IPS-NIHi7 (cell line): ENCODE data around the gene TBL1X.
A peak's percentile ranks its signal among the peaks of the same experiment; 100 is the strongest.

Experiments
- DNase-seq: peaks from one replicate; pipeline ENCODE4 v3.0.0; 2012; ENCODE audit warnings: mixed read lengths; ENCODE audit errors: extremely low spot score

Gene TBL1X

DNA sequence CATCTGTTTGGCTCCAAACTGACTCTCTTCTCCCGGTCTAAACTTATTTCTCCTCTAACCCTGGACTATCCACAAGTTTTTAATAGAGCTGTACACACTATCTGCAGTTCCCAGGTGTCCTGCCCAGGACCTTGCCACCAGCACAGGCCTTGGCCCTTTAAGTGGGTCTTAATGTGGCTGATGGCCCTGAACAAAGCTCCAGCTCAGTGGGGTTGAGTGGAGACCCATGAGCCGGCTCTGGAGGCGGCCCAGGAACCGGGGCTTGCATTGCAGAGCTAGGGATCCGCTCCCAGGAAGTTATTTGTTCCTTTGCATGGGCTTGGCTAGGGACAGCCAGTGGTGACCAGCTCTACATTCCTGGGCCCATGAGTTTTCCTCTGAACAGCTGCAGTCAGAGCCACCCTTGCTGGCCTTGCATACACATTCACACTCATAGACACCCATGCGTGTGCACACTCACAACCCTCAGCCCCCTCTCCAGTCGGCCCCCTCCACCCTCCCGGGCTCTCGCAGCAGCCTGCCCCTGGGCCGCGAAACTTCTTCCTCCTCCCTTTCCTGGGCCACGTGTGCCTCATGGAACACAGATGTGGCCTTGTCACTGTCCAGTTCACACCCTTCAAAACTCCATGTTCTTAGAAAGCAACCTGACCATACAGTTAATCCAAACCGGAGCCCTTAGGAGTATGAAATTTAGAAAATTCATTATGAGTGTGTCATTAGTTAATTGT, 242.6 kb downstream of the TBL1X start:
- DNase-seq: no peak

DNA sequence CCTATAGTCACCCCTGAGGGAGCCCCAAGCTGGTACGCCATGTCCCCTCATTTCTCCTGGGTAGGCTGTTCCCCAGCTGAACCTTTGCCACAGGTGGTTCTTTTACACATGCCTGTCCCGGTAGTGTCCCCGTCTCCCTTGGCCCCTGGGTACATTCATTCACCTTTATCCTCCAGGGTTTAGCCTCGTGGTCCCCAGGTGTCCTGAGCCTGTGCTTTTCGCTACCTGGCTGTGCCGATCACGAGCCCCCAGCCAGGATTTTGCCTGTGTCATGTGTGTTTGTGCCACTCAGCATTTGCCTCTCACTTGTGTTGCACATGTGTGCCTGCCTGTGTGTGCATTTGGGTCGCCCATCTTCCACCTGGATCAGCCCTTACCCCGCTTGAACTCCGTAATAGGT, 243.2 kb downstream of the TBL1X start:
- no peak for DNase-seq

DNA sequence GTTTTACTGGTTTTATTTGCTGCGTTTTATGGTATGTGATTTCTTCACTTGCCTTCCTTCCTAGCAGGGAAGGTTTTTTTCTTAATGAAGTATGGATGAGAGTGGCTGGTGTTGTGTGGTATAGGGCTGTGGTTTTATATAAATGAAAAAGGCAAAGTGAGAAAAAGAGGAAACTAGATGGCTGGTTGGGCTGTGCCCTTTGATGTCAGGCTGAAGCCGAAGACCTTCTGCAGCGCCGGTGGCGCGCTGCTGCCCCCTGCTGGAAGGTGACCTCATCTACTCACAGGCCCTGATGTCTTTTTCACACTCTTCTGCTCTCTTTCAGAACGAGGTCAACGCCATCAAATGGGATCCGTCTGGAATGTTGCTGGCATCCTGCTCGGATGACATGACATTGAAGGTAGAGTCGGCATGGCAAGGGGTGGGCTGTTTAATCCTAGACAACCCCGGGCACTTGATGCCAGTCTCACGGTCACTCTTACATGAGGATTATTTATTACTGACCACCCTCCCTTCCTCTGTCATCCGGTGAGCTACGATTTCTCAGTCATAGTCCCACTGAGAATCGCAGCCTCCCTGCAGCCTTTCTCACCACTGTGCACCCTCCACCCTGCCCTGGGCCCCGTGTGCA, 244.2 kb downstream of the TBL1X start:
- DNase-seq: peak; percentile 82

DNA sequence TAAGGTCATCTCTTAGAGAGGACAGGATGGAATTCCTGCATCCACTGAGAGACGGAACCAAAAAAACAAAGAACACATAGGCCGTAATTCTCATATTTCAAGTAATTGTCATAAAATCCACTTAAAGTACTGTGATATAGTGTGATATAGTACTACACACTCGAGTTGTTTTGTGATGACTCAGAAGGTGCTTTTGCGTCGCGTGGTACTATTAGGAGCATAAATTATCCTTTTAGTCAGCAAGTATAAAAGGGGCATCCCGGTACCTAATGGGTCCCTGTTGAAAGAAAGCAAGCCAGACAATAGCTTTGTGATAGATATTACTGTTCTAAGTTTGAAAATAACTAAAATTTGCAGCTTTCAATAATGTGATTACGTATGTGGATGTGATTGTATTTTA, 245.5 kb downstream of the TBL1X start:
- DNase-seq: no peak

DNA sequence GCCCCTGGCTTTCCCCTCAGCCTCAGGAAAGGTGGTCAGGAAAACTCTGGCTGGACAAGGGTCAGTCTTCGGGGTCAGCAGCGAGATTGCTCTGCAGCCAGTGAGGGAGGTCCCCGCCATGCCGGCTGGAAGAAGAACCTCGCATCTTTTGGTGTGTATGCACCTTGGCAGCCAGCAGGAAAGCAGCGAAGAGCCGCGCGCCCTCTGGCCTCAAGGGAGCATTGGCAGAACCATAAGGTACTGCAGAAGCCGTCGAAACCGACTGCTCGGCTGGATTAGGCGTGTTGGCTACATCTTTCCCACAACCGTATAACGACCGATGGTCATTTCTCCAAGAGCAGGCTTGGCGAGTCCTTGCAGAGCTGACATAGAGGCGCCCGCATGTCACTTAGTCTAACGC, 252.5 kb downstream of the TBL1X start:
- DNase-seq: no peak

DNA sequence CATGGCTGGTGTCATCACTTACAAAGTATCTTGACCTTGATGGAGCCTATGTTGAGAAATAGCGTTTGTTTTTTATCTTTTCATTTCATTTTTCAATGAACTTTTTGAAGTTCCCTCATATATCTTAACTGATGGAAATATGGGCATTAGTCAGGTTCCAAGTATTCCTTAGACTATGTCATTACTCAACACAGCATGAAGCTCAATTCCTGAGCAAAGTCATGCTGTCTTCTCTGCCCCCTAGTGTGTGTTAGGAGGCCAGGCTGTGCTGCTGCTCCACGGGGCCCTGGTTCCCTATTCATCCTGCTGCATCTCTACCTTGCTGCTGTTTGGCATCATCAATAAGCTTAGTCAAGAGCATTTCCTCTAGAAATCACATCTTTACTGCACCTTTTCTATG, 259.9 kb downstream of the TBL1X start:
- no peak for DNase-seq

DNA sequence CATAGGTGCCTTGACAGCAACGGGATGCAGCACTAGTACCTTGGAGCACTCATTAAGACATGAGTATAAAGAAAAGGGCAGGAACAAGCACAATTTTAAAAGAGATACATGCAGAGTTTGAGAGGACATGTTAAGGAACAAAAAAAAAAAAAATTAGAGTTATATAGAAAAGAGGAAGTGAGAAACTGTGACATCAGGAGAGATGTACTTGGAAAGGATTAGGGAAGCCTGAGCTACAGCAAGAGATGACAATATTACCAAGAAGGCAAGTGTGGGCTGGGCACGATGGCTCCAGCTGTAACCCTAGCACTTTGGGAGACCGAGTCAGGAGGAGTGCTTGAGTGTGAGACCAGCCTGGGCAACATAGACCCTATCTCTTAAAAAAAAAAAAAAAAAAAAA, 263.4 kb downstream of the TBL1X start:
- DNase-seq: no peak

DNA sequence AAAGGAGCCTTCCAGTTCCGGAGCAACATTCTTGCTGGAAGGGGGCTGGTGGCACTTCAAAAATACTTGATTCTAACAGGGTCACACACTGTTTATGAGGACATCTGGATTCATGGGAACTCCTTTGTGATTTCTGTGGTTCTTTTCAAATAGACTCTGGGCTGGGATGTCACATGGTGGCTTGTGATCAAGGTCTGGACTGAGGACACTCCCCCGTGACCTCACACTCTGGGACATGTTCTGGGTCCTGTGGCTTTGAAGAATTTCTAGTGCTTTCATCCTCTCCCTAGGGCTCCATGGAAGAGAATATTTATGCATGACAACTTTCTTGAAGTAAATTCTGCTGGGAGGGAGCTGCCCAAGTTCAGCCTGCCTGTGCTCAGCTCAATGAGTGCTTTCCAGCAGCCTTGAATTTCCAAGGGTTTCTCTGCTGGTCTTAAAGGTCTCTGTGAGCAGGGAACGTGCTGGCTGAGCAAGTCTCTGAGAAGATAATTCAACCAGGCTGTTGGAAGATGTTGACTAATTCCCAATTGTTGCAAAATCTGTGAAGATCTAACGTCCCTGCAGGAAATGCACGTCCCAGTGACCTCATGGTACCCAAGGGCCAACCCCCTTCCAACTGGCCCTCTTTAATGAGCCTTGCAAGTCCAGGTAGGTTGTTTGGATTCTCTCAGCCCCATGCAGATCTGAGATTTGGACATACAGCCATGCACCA, 264.5 kb downstream of the TBL1X start:
- no peak for DNase-seq

DNA sequence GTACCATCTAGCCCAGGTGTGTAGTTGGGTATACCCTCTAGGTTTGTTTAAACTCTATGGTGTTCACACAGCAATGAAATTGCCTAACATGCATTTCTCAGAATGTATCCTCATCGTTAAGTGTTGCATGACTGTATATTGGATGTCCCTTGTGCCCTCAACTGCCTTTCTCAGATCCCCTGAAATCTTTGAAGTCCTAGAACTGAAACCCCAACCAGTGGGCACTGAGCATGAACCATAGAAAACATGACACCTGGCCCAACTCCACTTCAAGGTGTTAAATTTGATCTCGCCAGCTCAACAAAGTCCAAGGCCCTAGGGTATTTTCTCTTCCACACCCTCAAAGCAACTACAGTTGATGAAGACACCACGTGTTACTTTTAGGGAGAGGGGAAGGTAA, 265.2 kb downstream of the TBL1X start:
- no peak for DNase-seq

DNA sequence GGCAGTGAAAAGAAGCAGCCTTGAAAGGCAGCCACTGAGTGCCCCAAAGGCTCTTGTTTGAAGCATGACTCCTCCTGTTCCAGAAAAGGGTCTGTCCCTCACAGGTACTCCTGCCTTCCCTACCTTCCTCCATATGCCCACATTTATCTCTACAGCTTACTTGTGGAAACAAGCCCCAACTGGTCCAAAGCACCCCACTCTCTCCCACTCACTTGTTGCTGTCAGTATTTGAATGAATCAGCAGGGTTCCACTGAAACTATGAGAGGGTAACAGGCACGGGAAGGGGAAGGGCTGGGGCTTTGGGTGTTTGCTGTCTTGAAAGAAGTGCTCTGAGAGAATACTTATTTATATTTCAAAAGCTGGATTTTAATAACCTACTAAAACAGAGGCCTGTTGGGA, 265.9 kb downstream of the TBL1X start:
- no peak for DNase-seq

DNA sequence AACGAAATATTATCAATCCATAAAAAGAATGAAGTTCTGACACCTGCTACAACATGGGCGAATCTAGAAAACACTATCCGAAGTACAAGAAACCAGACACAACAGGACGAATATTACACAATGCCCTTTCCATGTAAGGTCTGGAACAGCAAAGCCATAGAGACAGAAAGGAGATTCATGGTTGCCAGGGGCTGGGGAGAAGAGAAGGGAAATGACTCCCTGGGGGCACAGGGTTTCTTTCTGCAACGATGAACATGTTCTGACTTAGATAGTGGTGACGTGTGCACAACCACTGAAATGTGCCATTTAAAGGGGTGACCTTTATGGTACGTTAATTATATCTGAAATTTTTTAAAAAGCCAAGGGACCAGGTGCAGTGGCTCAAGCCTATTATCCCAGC, 272.5 kb downstream of the TBL1X start:
- DNase-seq: no peak

DNA sequence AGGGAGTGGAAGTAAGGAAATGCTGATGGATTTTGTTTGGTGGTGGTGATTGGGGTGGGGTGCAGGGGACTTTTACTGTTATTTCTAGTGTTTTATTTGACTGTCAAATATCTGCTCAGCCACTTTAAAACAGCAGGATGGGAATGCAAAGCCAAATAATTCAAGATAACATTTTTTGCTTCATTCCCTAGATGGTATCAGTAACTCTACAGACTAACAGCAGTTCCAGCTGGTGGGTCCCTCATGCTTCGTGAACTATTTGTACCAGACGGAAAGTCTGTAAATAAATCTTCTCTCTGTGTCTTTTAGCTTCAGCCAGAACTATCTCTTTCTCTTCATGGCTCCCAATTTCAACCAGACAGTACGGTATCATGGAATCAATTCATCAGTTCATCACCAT, 273.3 kb downstream of the TBL1X start:
- no peak for DNase-seq

DNA sequence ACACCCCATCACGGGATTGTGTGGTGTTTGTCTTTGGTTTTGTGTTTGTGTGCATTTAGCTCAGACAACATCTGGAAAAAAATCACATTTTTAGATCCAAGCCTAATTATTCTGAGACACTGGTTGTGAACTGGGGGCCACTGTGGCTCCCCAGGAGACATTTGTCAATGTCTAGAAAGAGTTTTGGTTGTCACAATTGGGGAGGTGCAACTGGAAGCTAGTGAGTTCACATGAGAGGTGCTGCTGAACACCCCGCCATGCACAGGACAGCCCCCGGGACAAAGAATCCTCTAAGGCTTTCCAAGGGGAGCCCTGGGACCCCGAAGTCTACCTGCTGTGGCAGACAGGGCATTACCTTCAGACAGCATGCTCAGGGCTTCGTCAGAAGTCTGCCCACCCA, 274.3 kb downstream of the TBL1X start:
- no peak for DNase-seq

DNA sequence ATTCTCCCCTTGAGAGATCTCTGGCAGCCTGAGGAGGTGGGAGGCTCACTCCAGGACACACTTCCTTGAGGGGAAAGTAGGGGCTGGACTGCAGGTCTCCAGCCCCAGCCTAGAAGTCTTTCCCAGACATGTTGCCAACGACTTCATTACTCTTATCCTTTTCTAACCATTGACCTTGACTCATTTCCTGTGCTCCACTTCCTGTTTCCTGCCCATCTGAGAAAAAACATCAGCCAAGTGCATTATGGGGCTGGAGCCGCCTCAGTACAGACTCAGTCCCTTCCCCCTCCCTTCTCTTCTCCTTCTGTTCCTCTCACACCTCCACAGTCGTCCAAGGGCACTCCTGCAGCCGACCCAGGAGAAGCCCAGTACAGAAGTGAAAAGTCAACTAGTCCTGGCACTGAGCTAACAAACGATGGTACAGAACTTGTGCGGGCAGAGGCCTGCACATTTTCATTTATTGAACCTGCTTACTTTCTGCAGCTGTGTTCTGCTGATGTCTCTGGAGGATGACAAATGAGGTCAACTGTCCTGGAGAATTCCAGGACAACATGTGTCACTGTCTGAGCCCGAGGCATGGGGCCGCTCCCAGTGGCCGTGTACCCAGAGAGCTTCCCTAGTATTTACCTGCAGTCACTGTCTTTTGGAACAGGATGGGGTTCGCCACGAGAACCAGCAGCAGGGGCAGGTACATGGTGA, 280.7 kb downstream of the TBL1X start:
- no peak for DNase-seq

DNA sequence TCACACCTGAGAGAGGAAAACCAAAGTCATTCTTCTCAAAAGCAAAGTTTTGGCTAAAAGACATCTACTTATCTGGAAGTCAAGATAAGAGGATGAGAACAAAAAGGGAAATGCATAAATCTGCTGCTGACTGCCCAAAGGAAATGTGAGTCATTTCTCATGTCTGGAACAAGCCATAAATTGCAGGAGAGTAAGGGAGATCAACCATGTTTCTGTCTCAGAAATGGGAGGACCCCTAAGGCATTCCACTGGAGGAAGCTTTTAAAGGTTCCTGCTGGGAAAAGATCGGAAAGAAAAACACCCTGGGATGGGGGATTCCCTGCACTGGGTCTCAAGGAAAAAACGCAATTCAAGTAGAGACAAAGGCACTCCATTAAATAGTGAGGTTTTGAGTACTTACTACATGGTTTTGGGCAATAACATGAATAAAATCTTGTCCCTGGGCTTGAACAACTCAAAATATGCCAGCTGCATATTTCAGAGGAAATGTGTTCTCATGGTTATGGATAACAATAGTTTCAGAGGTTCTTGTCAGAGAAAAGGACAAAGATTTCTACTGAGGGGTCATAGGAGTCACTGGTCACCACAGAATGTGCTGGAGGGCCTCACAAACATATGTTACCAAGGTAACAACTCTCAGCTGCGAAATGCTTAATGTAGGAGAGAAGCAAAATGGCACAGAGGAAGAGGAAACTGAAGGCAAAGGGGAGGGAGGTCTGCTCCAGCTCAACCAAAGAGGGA, 281.5 kb downstream of the TBL1X start:
- no peak for DNase-seq

DNA sequence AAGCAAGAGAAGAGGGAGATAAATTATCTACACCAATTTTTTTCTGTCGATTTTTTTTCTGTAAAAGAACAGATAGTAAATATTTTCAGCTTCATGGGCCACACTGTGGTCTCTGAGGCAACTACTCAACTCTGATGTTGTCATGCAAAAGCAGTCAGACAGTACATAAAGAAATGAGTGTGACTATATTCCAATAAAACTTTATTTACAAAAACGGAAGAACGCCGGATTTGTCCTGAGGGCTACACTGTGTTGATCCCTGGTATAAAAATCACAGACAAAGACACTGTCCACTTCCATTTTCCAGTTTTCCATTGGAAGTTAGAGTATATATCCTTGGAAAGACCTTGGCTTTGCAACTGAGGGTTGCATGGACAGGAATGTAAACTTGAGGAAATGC, 282.8 kb downstream of the TBL1X start:
- no peak for DNase-seq

DNA sequence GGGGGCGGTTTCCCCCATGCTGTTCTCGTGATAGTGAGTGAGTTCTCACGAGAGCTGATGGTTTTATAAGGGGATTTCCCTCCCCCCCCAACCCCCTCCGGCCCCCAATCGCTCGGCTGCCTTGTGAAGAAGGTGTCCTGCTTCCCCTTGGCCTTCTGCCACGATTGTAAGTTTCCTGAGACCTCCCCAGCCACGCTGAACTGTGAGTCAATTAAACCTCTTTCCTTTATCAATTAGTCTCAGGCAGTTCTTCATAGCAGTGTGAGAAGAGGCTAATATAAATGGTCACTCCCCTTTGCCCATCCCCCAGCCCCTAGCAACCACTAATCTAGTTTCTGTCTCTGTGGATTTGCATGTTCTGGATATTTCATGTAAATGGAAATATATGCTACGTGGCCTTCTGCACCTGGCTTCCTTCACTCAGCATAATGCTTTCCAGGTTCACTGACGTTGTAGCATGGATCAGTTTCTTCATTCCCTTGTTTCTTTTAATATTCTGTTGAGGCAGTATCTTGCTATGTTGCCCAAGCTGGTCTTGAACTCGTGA, 284.4 kb downstream of the TBL1X start:
- DNase-seq: no peak

DNA sequence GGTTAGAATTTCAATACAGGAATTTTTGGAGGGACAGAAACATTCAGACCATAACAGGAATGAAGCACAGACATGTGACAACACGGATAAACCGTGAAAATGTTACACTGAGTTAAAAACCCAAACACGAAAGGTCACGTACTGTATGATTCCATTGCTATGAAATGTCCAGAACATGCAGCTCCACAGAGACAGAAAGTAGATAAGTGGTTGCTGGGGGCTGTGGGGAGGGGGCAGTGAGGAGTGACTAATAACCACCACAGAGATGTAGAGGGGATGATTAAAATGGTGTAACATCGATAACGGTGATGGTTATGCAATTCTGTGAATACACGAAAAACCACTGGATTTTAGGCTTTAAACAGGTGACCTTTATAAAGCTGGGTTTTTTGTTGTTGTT, 292.5 kb downstream of the TBL1X start:
- DNase-seq: no peak

DNA sequence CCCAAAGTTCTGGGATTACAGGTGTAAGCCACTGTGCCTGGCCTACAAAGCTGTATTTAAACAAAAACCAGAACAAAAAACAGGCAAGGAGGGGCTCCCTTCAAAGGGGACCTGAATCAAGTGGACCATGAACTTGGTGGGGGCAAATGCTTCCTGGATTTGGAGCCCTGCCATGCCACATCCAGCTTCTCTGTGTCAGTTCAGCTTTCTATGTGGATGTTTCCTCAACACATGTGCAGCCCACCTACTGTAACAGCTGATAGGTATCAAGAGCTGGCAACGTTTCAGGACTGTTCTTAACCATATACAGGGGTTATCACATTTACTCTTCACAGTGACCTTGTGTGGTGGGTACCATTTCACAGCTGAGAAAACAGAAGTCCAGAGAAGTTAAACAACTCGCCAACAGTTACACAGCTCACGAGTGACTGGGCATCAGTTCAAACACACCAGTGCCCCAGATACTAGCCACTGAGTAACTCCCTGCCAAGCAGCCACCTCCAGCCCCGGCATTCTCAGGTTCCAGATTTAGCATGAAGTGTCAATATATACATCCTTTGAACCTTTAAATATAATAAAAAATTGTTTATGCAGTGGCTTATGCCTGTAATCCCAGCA, 293.3 kb downstream of the TBL1X start:
- DNase-seq: no peak

DNA sequence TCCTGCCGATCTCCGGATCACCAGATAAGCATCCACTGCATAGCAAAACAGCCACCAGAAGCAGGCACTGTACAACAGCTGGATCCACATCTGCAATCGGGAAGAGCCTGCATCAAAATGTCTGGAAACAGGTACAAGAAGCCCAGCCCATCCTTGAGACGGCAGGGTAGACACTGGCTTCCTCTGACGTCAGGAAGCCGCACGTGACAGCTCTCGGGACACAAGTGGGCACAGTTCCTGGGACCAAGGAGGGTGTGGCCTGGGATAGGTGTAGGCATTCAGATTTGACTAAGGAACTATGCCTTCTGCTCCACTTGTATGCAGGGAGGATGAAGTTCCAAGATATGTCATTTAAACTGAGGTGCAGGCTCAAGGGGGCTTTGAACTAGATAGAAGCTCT, 294.5 kb downstream of the TBL1X start:
- DNase-seq: no peak

DNA sequence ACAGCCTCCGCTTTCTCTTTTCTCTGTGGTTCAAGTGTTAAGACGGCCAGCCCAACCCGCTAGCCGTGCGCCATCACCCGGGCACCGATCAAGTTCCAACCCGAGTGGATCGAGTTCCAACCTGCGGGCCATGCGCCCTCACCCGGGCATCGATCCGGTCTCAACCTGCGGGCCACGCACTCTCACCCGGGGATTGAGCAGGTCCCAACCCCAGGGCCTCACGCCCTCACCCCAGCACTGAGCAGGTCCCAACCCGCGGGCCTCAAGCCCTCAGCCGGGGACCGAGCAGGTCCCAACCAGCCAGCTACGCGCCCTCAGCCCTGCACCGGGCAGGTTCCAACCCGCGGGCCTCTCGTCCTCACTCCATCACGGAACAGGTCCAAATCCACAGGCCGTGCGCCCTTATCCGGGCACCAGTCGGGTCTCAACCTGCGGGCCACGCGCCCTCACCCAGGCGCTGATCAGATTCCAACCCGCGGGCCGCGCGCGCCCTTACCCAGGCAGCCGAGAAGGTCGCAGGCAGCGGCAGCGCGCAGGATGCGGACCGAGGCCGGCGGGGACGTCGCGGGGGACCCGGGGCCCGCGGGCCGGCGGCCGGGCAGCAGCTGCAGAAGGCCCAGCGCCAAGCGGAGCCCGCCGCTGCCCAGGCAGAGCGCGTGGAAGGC, 300.3 kb downstream of the TBL1X start:
- peak; percentile 40 for DNase-seq
